CD14-positive monocyte (primary cell): ENCODE data around the gene DNAJC3. TPM values are rescaled to one million over a fixed set of nuclear protein-coding genes. Genes with fewer than 3 reads are reported as not detected.

Experiments used
- DNase-seq, 3 donors: peaks; one replicate each; pipeline ENCODE4 v3.0.0-alpha.2; 2011 to 2022
- H2AFZ ChIP-seq: 2 replicates; pipeline ENCODE4 v1.6.0; 2012; ENCODE audit warnings: mild to moderate bottlenecking, low read depth, low read length, inconsistent platforms; ENCODE audit not compliant: insufficient read depth, poor library complexity, severe bottlenecking
- H3K27ac ChIP-seq, 2 donors: 1 replicate in 1 of 2; 2 replicates in 1 of 2; pipeline ENCODE4 v1.5.1; 2012 to 2013; ENCODE audit warnings: low read length in 2 of 2, control low read depth in 1 of 2, inconsistent platforms in 1 of 2, low read depth in 1 of 2, mild to moderate bottlenecking in 1 of 2
- H3K27me3 ChIP-seq, 2 donors: one replicate each; pipeline versions ENCODE4 v1.6.0 to v1.6.1; 2011 to 2013; ENCODE audit warnings: low read length in 2 of 2; ENCODE audit not compliant: control insufficient read depth in 2 of 2, insufficient read depth in 2 of 2
- H3K36me3 ChIP-seq, 2 donors: replicated peaks in 1 of 2; 1 replicate in 1 of 2; 2 replicates in 1 of 2; pipeline versions ENCODE4 v1.5.1 to v1.6.1; 2012 to 2013; ENCODE audit warnings: low read length in 2 of 2, control low read depth in 1 of 2, inconsistent platforms in 1 of 2, mild to moderate bottlenecking in 1 of 2; ENCODE audit not compliant: insufficient read depth in 2 of 2, control insufficient read depth in 1 of 2
- H3K4me1 ChIP-seq, 2 donors: 1 replicate in 1 of 2; 2 replicates in 1 of 2; pipeline versions ENCODE4 v1.5.1 to v1.6.1; 2012 to 2013; ENCODE audit warnings: low read length in 2 of 2, control low read depth in 1 of 2, inconsistent platforms in 1 of 2, mild to moderate bottlenecking in 1 of 2, moderate library complexity in 1 of 2; ENCODE audit not compliant: insufficient read depth in 2 of 2, control insufficient read depth in 1 of 2
- H3K4me2 ChIP-seq: replicated peaks from 2 replicates; pipeline ENCODE3; 2012; ENCODE audit warnings: low read length, moderate library complexity, mild to moderate bottlenecking; ENCODE audit not compliant: poor library complexity, severe bottlenecking; ENCODE audit errors: extremely low read depth
- H3K4me3 ChIP-seq, 3 experiments: fragments of 200-600 bp in 1 of 3; sonication (generic) in 1 of 3; replicated peaks in 1 of 3; 1 replicate in 2 of 3; 2 replicates in 1 of 3; pipeline ENCODE4 v1.5.1; 2011 to 2013; ENCODE audit warnings: low read length in 3 of 3, mild to moderate bottlenecking in 3 of 3, control low read depth in 2 of 3, low read depth in 2 of 3, inconsistent platforms in 1 of 3, moderate library complexity in 1 of 3
- H3K79me2 ChIP-seq: 2 replicates; pipeline ENCODE4 v1.6.0; 2012; ENCODE audit warnings: mild to moderate bottlenecking, control low read depth, inconsistent platforms, low read length, moderate library complexity; ENCODE audit not compliant: insufficient read depth
- H3K9ac ChIP-seq: 2 replicates; pipeline ENCODE4 v1.6.0; 2017; ENCODE audit warnings: low read length, mild to moderate bottlenecking; ENCODE audit not compliant: insufficient read depth, poor library complexity, severe bottlenecking
- H3K9me3 ChIP-seq, 2 donors: replicated peaks in 1 of 2; 1 replicate in 1 of 2; 2 replicates in 1 of 2; pipeline versions ENCODE4 v1.5.1 to v1.6.1; 2012 to 2013; ENCODE audit warnings: low read length in 2 of 2, control low read depth in 1 of 2; ENCODE audit not compliant: control insufficient read depth in 1 of 2, insufficient read depth in 1 of 2
- H4K20me1 ChIP-seq: 2 replicates; pipeline ENCODE4 v1.6.0; 2012; ENCODE audit warnings: mild to moderate bottlenecking, low read length, control low read depth, moderate library complexity; ENCODE audit not compliant: insufficient read depth
- H3K27ac Mint-ChIP-seq, 7 donors: one replicate each; pipeline ENCODE4 v1.8.0; 2020; ENCODE audit warnings: mild to moderate bottlenecking in 7 of 7, mixed read lengths in 7 of 7, moderate library complexity in 6 of 7, inconsistent platforms in 2 of 7
- H3K27me3 Mint-ChIP-seq, 3 donors: one replicate each; pipeline ENCODE4 v1.8.0; 2021 to 2022; ENCODE audit warnings: low read depth in 3 of 3, mild to moderate bottlenecking in 3 of 3, mixed read lengths in 3 of 3, moderate library complexity in 3 of 3, inconsistent platforms in 1 of 3
- H3K36me3 Mint-ChIP-seq, 2 donors: one replicate each; pipeline ENCODE4 v1.8.0; 2020; ENCODE audit warnings: mixed read lengths in 2 of 2, inconsistent platforms in 1 of 2, mild to moderate bottlenecking in 1 of 2
- H3K4me1 Mint-ChIP-seq: one replicate; pipeline ENCODE4 v1.8.0; 2020; ENCODE audit warnings: mild to moderate bottlenecking, mixed read lengths
- H3K4me3 Mint-ChIP-seq, 2 donors: one replicate each; pipeline ENCODE4 v1.8.0; 2020; ENCODE audit warnings: mild to moderate bottlenecking in 2 of 2, mixed read lengths in 2 of 2, moderate library complexity in 1 of 2
- H3K9me3 Mint-ChIP-seq, 7 donors: one replicate each; pipeline ENCODE4 v1.8.0; 2020 to 2022; ENCODE audit warnings: mixed read lengths in 7 of 7, mild to moderate bottlenecking in 6 of 7, moderate library complexity in 6 of 7, inconsistent platforms in 2 of 7
- CTCF ChIP-seq: fragments of 200-600 bp; IDR thresholded peaks from one replicate; pipeline ENCODE4 v1.8.0; 2022; ENCODE audit warnings: antibody characterized with exemption, mild to moderate bottlenecking
- WGBS: methylation state at CpG from one replicate; pipeline ENCODE4 v1.1.5; 2013; ENCODE audit warnings: missing lambda C conversion rate; ENCODE audit not compliant: insufficient coverage; 5-methylcytosine and 5-hydroxymethylcytosine counted together
- intact Hi-C, 2 donors: fragments of 100-400 bp; cut with micrococcal nuclease; formaldehyde crosslinking; loops; one replicate each; pipeline versions ENCODE4 v1.15.0 to v1.15.1; 2023
- polyA plus RNA-seq, 3 donors: library from polyadenylated mRNA; depleted of rRNA in 1 of 3; unstranded in 2 of 3; stranded (reverse) in 1 of 3; fragments of 300-500 nt in 2 of 3; fragments of >200 nt in 1 of 3; fragmentation: Illumina TruSeq in 2 of 3; gene quantifications; 1 replicate in 2 of 3; 2 replicates in 1 of 3; pipeline ENCODE4 v1.2.3, GENCODE V29; 2012 to 2021

The DNAJC3 gene
- polyA plus RNA-seq, 3 donors, result 11.1 to 27.6 (median 22.3) TPM

GRCh38 chr13:95800436-95800835 lies 123.5 kb downstream of the DNAJC3 start:
- peaks cover 6 to 18% of the 10 kb centered on the region in 2 donors for H3K36me3 Mint-ChIP-seq
- no peak overlapping the region for H3K4me3 Mint-ChIP-seq
- no peak overlapping the region for H3K27ac ChIP-seq

DNA sequence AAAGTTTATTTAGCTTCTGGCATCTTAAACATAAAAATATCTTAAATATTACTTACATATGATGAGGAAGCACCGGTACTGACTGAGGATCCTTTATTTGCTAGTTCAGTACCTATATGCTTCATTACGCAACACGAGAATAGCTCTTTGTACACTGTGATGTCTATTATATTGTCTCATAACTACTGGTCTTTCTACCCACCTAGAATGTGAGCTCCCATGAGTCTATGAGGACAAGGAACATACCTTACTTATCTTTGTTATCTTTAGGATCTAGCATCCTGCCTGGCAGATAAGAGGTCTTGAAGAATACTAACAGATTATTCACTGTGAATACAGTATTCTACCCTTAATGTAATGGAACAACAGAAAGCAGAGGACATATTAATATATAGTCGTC lies 124.9 kb downstream of the DNAJC3 start:
- H3K27ac Mint-ChIP-seq, result no peak overlapping the region
- no peak overlapping the region for H3K4me3 Mint-ChIP-seq
- H3K9ac ChIP-seq, result no peak overlapping the region
- no peaks in the 10 kb centered on the region for H3K79me2 ChIP-seq
- no peak overlapping the region for H3K4me2 ChIP-seq
- H3K36me3 Mint-ChIP-seq, result peaks cover 5 to 12% of the 10 kb centered on the region in 2 donors
- 100% methylated on average over 1 of the region's 4 CpGs for WGBS
- peaks cover 0 to 25% (median 14%) of the 10 kb centered on the region in 7 donors for H3K9me3 Mint-ChIP-seq
- H4K20me1 ChIP-seq, result no peaks in the 10 kb centered on the region
- no peak for DNase-seq
- no peaks in the 10 kb centered on the region for H3K4me1 Mint-ChIP-seq
- H3K27me3 Mint-ChIP-seq, result no peaks in the 10 kb centered on the region
- no peaks in the 10 kb centered on the region for H3K27me3 ChIP-seq
- H3K27ac ChIP-seq, result no peak overlapping the region
- H3K4me1 ChIP-seq, result no peaks in the 10 kb centered on the region
- no peak overlapping the region for H2AFZ ChIP-seq
- no peak overlapping the region for H3K4me3 ChIP-seq
- intact Hi-C loops, result no loop called here
- TF ChIP-seq CTCF, result no peak
- no peaks in the 10 kb centered on the region for H3K9me3 ChIP-seq
- H3K36me3 ChIP-seq, result no peaks in the 10 kb centered on the region

More at GRCh38 chr13:95800436-95800835, 123.5 kb downstream of the DNAJC3 start:
- peak overlapping the region in 1 of 7 donors; percentile 54 for H3K27ac Mint-ChIP-seq
- Histone ChIP-seq H3K4me2 (no peak overlapping the region), H3K9me3 (no peaks in the 10 kb centered on the region), H3K27me3 (no peaks in the 10 kb centered on the region), H4K20me1 (no peaks in the 10 kb centered on the region), H3K9ac (no peak overlapping the region), H3K4me3 (no peak overlapping the region), H2AFZ (no peak overlapping the region), H3K79me2 (no peaks in the 10 kb centered on the region), H3K4me1 (no peaks in the 10 kb centered on the region), H3K36me3 (peaks cover 0 to 7% of the 10 kb centered on the region in 2 donors)
- intact Hi-C loops, result no loop called here
- H3K27me3 Mint-ChIP-seq, result no peaks in the 10 kb centered on the region
- peaks cover 0 to 18% (median 8%) of the 10 kb centered on the region in 7 donors for H3K9me3 Mint-ChIP-seq
- no CpG with 5 or more reads among the region's 1 CpG for WGBS
- no peak for TF ChIP-seq CTCF
- no peak for DNase-seq
- H3K4me1 Mint-ChIP-seq, result no peaks in the 10 kb centered on the region
